Measurements from ENCODE around the gene KDM4B.

DNA sequence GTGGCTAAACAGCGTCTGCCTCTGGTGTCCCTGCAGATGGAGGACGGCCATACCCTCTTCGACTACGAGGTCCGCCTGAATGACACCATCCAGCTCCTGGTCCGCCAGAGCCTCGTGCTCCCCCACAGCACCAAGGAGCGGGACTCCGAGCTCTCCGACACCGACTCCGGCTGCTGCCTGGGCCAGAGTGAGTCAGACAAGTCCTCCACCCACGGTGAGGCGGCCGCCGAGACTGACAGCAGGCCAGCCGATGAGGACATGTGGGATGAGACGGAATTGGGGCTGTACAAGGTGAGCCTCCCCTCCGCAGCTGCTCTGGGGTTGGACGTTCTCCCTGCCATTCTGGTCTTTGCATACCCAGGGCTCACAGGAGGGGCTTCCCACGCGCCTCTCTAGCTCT is 39.7 kb upstream of the KDM4B start:
- TF ChIP-seq CTCF (IDR thresholded peaks at IDR 0.05; ENCODE audit: borderline replicate concordance, extremely low read depth, low read length, poor library complexity, severe bottlenecking) (no peak), EZH2 (IDR thresholded peaks at IDR 0.05; ENCODE audit: borderline replicate concordance, low read depth, low read length, severe bottlenecking) (no peak)

Data from DND-41 (cell line).